ENCODE data around the gene SMG1.
"Not testable (repeated sequence)": the region's sequence is repeated elsewhere in the genome, so short reads cannot be mapped to it uniquely, and the experiment has no call there.

SMG1 gene

GRCh38 chr16:18925986-18926865 lies at the start of gene SMG1:
TSS of gene SMG1 (minus strand) at chr16:18926408. CDS start at chr16:18926041, 367 bp downstream.
- DNase-seq = peak; percentile 94

- DNase-seq = no peak
These were observed 48.9 kb upstream of the SMG1 start for GRCh38 chr16:18975109-18975508.

GRCh38 chr16:18969855-18970240 lies 43.6 kb upstream of the SMG1 start:
- DNase-seq = no peak

GRCh38 chr16:18969050-18969854 lies 43.0 kb upstream of the SMG1 start:
- peak; percentile 74 for DNase-seq

- no peak for DNase-seq
These were observed 40.6 kb upstream of the SMG1 start for GRCh38 chr16:18966791-18967190.

GRCh38 chr16:18965555-18965954 lies 39.3 kb upstream of the SMG1 start:
- no peak for DNase-seq

- DNase-seq = no peak
These were observed 32.9 kb upstream of the SMG1 start for GRCh38 chr16:18959031-18959505.

- DNase-seq = no peak
These were observed 32.4 kb upstream of the SMG1 start for GRCh38 chr16:18958621-18959029.

GRCh38 chr16:18956658-18957241 lies 30.5 kb upstream of the SMG1 start:
- not testable (repeated sequence) for DNase-seq

- DNase-seq = not testable (repeated sequence)
These were observed 29.8 kb upstream of the SMG1 start for GRCh38 chr16:18955874-18956580.

GRCh38 chr16:18953547-18953946 lies 27.3 kb upstream of the SMG1 start:
- no peak for DNase-seq

GRCh38 chr16:18950469-18951185 lies 24.4 kb upstream of the SMG1 start:
- DNase-seq = no peak

- DNase-seq = no peak
These were observed 22.3 kb upstream of the SMG1 start for GRCh38 chr16:18948372-18949020.

GRCh38 chr16:18945233-18945632 lies 19.0 kb upstream of the SMG1 start:
- no peak for DNase-seq

- no peak for DNase-seq
These were observed 17.2 kb upstream of the SMG1 start for GRCh38 chr16:18943414-18943813.

- no peak for DNase-seq
These were observed 15.9 kb upstream of the SMG1 start for GRCh38 chr16:18942061-18942460.

- DNase-seq = no peak
These were observed 15.3 kb upstream of the SMG1 start for GRCh38 chr16:18941471-18941870.

GRCh38 chr16:18938986-18939385 lies 12.8 kb upstream of the SMG1 start:
- no peak for DNase-seq

GRCh38 chr16:18937390-18937789 lies 11.2 kb upstream of the SMG1 start:
- no peak for DNase-seq

- DNase-seq = no peak
These were observed 10.6 kb upstream of the SMG1 start for GRCh38 chr16:18936727-18937340.

- no peak for DNase-seq
These were observed 7.3 kb upstream of the SMG1 start for GRCh38 chr16:18933501-18933900.
